Keratinocyte (primary cell): ENCODE measurements around the gene FAM110D.

Experiments
- CTCF ChIP-seq, 3 experiments: IDR thresholded peaks in 1 of 3; conservative IDR thresholded peaks in 1 of 3; optimal IDR thresholded peaks in 1 of 3; 2 replicates in 2 of 3; 3 replicates in 1 of 3; pipeline versions ENCODE3 to v1.5.1; 2011; ENCODE audit warnings: low read length in 3 of 3, mild to moderate bottlenecking in 3 of 3, moderate library complexity in 2 of 3, control low read depth in 1 of 3, inconsistent platforms in 1 of 3; ENCODE audit not compliant: insufficient read depth in 2 of 3; ENCODE audit errors: extremely low read depth in 1 of 3
- EZH2 ChIP-seq: IDR thresholded peaks from one replicate; pipeline ENCODE4 v1.6.1; 2012; ENCODE audit warnings: inconsistent platforms, mild to moderate bottlenecking, low read length, moderate library complexity

- TF ChIP-seq CTCF (optimal IDR thresholded peaks at IDR 0.05 in 1 of 3, IDR thresholded peaks at IDR 0.05 in 1 of 3, conservative IDR thresholded peaks at IDR 0.05 in 1 of 3; ENCODE audit: extremely low read depth in 1 of 3, insufficient read depth in 2 of 3, low read length in 3 of 3) = no peak
- TF ChIP-seq EZH2 = no peak
Observed at GRCh38 chr1:26168410-26169197, 9.7 kb downstream of the FAM110D start, which contains the start of gene C1orf232.
